OCI-LY7 (cell line): ENCODE results near the gene HSPA4.

ENCODE experiments used
- CTCF ChIP-seq: fragments of 200-600 bp; sonication (generic); conservative IDR thresholded peaks from 2 replicates; pipeline ENCODE4 v1.5.1; 2014; ENCODE audit warnings: mild to moderate bottlenecking, antibody characterized with exemption, low read length, moderate library complexity, mixed read lengths
- EZH2phosphoT487 ChIP-seq: fragments of 200-600 bp; sonication (generic); IDR thresholded peaks from 2 replicates; pipeline ENCODE4 v1.6.1; 2018; ENCODE audit warnings: low read depth, borderline replicate concordance, mild to moderate bottlenecking, mixed run types, antibody characterized with exemption, low read length, moderate library complexity, mixed read lengths

GRCh38 chr5:133006653-133007052, 45.2 kb upstream of the HSPA4 start:
- TF ChIP-seq CTCF (no peak), EZH2phosphoT487 (no peak)
